ENCODE data around the gene LTA.

The LTA gene

DNA sequence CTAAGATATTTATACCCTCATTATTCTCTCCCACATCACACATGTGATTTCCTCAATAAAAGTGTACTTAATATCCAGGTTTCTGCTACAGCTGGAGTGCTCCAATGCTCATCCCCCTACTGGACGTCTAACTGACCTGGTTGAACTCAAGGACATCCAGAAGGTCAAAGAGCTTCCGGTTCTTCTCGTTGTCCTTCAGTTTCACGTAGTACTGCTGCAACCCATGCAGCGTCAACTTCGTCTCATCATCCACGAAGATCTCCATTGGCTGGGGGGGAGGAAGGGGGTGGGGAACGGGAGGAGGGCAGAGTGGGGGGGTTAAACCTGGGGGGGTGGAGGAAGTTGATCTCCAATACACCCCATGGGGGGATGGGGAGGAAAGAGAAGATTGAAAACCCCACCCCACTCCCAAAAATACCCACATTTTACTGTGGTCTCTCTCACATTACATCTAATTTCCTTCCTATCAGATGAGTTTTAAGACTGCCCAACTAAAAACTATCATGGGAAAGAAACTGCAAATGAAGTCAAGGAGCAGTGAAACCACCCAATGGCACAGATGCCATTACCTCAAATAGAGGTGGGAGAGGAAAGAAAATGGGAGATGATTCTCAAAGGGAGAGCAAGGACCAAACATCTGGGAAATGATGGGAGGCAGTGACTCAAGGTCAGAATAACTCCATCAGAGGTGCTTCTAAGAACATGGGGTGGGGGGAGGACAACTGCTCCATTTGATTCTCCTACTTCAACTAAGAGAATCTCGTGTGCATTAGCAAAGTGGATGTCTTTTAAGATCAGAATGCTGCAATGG, 39.2 kb upstream of the LTA start:
- Histone ChIP-seq H3K27me3 (ENCODE audit: control insufficient read depth in 1 of 2, insufficient read depth in 2 of 2, low read length in 2 of 2) (no peaks in the 10 kb centered on the region), H3K36me3 (ENCODE audit: control insufficient read depth in 1 of 2, insufficient read depth in 2 of 2, low read length in 2 of 2) (peaks cover 50 to 82% of the 10 kb centered on the region in 2 donors), H3K27ac (ENCODE audit: low read depth, low read length) (no peak overlapping the region), H3K9ac (ENCODE audit: low read depth in 1 of 2, low read length in 2 of 2) (no peak overlapping the region), H3K4me1 (ENCODE audit: control insufficient read depth in 1 of 2, insufficient read depth in 2 of 2, low read length in 2 of 2) (no peaks in the 10 kb centered on the region), H3K4me3 (ENCODE audit: low read depth in 1 of 2, low read length in 2 of 2) (no peak overlapping the region), H3K9me3 (ENCODE audit: control insufficient read depth in 1 of 2, low read length in 2 of 2) (no peaks in the 10 kb centered on the region)

DNA sequence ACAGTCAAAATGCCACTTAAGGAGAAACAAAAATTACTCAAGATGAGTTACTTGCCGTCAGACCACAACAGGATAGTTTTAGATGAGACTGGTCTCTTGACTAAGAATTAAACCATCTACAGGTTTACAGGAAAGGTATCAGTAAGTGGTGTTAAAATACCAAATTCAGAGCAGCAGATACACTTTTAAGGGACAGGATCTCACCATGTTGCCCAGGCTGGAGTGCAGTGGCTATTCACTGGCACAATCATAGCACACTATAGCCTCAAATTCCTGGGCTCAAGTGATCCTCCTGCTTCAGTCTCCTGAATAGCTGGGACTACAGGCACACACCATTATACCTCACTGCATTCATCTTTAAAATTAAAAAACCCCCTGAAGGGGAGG, 38.6 kb upstream of the LTA start:
- H3K9ac ChIP-seq (ENCODE audit: low read depth in 1 of 2, low read length in 2 of 2) = no peak overlapping the region
- H3K36me3 ChIP-seq (ENCODE audit: control insufficient read depth in 1 of 2, insufficient read depth in 2 of 2, low read length in 2 of 2) = peaks cover 51 to 87% of the 10 kb centered on the region in 2 donors
- no peaks in the 10 kb centered on the region for H3K9me3 ChIP-seq (ENCODE audit: control insufficient read depth in 1 of 2, low read length in 2 of 2)
- no peak overlapping the region for H3K4me3 ChIP-seq (ENCODE audit: low read depth in 1 of 2, low read length in 2 of 2)
- H3K27ac ChIP-seq (ENCODE audit: low read depth, low read length) = no peak overlapping the region
- H3K27me3 ChIP-seq (ENCODE audit: control insufficient read depth in 1 of 2, insufficient read depth in 2 of 2, low read length in 2 of 2) = no peaks in the 10 kb centered on the region
- peaks cover 0 to 2% of the 10 kb centered on the region in 2 donors for H3K4me1 ChIP-seq (ENCODE audit: control insufficient read depth in 1 of 2, insufficient read depth in 2 of 2, low read length in 2 of 2)

DNA sequence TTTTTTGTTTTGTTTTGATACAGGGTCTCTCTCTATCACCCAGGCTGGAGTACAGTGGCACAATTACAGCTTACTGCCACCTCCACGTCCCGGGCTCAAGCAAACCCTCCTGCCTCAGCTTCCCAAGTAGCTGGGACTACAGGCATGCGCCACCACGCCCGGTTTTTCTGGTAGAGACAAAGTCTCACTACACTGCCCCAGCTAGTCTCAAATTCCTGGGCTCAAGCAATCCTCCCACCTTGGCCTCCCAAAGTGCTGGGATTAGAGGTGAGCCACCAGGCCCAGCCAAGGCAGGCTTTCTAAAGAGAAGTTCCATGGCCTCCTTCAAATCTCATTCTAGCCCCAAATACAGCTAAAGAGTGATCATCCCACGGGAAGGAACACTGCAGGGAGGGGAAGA, 38.1 kb upstream of the LTA start:
- Histone ChIP-seq H3K4me3 (ENCODE audit: low read depth in 1 of 2, low read length in 2 of 2) (no peak overlapping the region), H3K4me1 (ENCODE audit: control insufficient read depth in 1 of 2, insufficient read depth in 2 of 2, low read length in 2 of 2) (peaks cover 4 to 7% of the 10 kb centered on the region in 2 donors), H3K9me3 (ENCODE audit: control insufficient read depth in 1 of 2, low read length in 2 of 2) (no peaks in the 10 kb centered on the region), H3K9ac (ENCODE audit: low read depth in 1 of 2, low read length in 2 of 2) (no peak overlapping the region), H3K36me3 (ENCODE audit: control insufficient read depth in 1 of 2, insufficient read depth in 2 of 2, low read length in 2 of 2) (peaks cover 56 to 93% of the 10 kb centered on the region in 2 donors), H3K27me3 (ENCODE audit: control insufficient read depth in 1 of 2, insufficient read depth in 2 of 2, low read length in 2 of 2) (no peaks in the 10 kb centered on the region), H3K27ac (ENCODE audit: low read depth, low read length) (no peak overlapping the region)

DNA sequence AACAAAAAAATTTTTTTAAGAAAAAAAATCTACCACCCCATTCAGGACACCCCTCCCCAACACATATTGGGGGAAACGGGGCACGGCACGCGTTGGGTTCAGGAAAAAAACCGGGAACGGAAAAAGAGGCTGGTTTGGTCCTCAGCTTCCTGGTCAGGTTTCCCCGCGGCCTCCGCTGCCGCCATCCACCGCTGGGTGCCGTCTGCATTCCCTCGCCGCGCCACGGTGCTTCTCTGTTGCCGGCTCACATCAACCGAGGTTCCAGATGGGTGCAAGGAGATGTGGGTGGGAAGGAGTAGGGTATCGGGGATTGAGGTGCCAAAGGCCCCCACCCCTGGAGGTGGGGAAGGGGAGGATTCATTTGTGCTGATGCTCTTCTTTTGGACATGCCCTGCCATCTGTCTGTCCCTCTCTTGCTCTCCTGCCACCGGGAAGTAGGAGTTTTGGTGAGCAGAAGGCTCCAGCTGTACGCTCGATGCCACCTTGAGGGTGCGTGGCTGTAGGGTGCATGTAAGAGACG, 37.5 kb upstream of the LTA start:
- Histone ChIP-seq H3K4me3 (ENCODE audit: low read depth in 1 of 2, low read length in 2 of 2) (no peak overlapping the region), H3K9ac (ENCODE audit: low read depth in 1 of 2, low read length in 2 of 2) (no peak overlapping the region), H3K4me1 (ENCODE audit: control insufficient read depth in 1 of 2, insufficient read depth in 2 of 2, low read length in 2 of 2) (peaks cover 10 to 13% of the 10 kb centered on the region in 2 donors), H3K27me3 (ENCODE audit: control insufficient read depth in 1 of 2, insufficient read depth in 2 of 2, low read length in 2 of 2) (no peaks in the 10 kb centered on the region), H3K36me3 (ENCODE audit: control insufficient read depth in 1 of 2, insufficient read depth in 2 of 2, low read length in 2 of 2) (peaks cover 62 to 96% of the 10 kb centered on the region in 2 donors), H3K27ac (ENCODE audit: low read depth, low read length) (no peak overlapping the region), H3K9me3 (ENCODE audit: control insufficient read depth in 1 of 2, low read length in 2 of 2) (no peaks in the 10 kb centered on the region)

DNA sequence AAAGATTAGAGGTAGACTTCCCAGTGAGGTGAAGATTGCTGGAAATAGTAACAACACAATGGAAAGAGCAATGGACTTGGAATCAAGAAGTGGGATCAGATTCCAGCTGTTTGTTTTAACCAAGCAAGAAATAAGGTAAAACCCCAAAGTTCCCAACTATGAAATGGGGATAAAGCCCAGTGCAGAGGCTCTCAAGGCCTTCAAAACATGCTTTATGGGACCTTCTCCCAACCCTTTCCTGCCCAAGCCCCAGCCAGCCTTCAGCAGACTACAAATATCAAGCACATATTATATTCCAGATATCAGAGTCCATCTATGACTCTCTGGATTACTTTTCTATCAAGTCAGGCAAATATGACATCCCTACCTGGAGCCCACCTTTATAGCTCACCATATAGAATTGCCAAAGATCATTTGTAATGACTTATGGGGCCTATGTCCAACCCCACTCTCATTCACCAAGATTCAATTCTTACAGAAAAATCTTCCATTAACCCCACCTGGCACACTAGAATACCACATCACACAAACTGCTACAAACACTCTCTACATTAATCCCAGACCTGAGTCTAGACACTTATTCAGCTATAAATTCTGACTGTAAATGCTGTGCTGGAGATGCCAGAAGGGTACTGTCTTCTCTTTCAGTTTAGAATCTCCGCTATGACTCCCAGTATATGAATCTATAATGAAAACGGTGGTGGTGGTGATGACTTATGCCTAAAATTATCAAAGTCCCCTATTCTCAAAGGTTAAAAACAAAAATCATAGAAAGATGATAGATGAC, 36.4 kb upstream of the LTA start:
- Histone ChIP-seq H3K27ac (ENCODE audit: low read depth, low read length) (no peak overlapping the region), H3K4me3 (ENCODE audit: low read depth in 1 of 2, low read length in 2 of 2) (no peak overlapping the region), H3K9ac (ENCODE audit: low read depth in 1 of 2, low read length in 2 of 2) (no peak overlapping the region), H3K9me3 (ENCODE audit: control insufficient read depth in 1 of 2, low read length in 2 of 2) (no peaks in the 10 kb centered on the region), H3K27me3 (ENCODE audit: control insufficient read depth in 1 of 2, insufficient read depth in 2 of 2, low read length in 2 of 2) (no peaks in the 10 kb centered on the region), H3K4me1 (ENCODE audit: control insufficient read depth in 1 of 2, insufficient read depth in 2 of 2, low read length in 2 of 2) (peaks cover 20 to 23% of the 10 kb centered on the region in 2 donors), H3K36me3 (ENCODE audit: control insufficient read depth in 1 of 2, insufficient read depth in 2 of 2, low read length in 2 of 2) (peaks cover 59 to 95% of the 10 kb centered on the region in 2 donors)

DNA sequence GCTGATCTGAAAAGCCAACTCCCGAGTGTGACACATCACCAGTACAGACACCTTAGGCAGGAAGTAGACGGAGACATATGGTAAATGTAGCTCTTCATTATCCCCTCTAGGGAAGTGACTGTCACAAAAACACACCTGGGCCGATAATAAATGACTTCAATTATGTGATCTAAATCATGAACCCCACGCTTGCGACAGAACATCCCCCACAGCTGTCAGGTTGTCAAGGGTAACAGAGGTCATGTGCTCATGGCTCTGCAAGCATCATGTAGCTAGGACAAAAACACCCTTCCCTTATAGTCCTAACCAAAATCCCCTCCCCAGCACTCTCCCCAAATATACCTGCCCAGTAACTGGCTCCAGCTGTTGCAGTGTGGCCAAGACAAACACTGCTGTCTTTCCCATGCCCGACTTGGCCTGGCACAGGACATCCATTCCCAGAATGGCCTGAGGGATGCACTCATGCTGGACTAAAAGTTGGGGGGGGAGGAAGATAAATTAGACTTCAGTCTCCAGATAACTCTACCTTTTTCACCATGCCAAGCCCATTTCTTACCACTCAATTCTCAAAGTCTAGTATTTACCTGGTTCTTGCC, 33.2 kb upstream of the LTA start:
- no peak overlapping the region for H3K27ac ChIP-seq (ENCODE audit: low read depth, low read length)
- H3K4me1 ChIP-seq (ENCODE audit: control insufficient read depth in 1 of 2, insufficient read depth in 2 of 2, low read length in 2 of 2) = peaks cover 26% of the 10 kb centered on the region in 2 donors
- H3K4me3 ChIP-seq (ENCODE audit: low read depth in 1 of 2, low read length in 2 of 2) = peak overlapping the region in 1 of 2 donors; percentile 85
- peak overlapping the region in 1 of 2 donors; percentile 95 for H3K9ac ChIP-seq (ENCODE audit: low read depth in 1 of 2, low read length in 2 of 2)
- H3K9me3 ChIP-seq (ENCODE audit: control insufficient read depth in 1 of 2, low read length in 2 of 2) = no peaks in the 10 kb centered on the region
- H3K27me3 ChIP-seq (ENCODE audit: control insufficient read depth in 1 of 2, insufficient read depth in 2 of 2, low read length in 2 of 2) = no peaks in the 10 kb centered on the region
- peaks cover 46 to 64% of the 10 kb centered on the region in 2 donors for H3K36me3 ChIP-seq (ENCODE audit: control insufficient read depth in 1 of 2, insufficient read depth in 2 of 2, low read length in 2 of 2)

DNA sequence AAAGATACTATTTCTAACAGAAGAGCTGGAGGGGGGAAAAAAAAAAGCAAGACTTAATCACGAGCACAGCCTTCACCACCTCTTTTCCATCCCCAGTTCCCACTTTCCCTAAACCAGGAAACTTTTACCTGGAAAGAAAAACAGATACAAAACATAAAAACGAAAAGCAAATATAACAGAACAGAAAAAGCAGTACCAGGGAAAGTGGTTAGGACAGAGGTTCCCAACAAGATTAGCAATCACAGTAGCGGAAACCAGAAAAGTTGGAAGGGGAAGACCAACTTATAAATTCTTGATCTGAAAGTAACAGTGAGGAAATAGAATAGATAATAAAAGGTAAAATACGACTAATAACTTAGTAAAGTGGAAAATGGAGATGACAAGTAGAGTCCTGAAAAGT, 31.4 kb upstream of the LTA start:
- peak overlapping the region; percentile 85 to 91 for H3K4me3 ChIP-seq (ENCODE audit: low read depth in 1 of 2, low read length in 2 of 2)
- H3K9ac ChIP-seq (ENCODE audit: low read depth in 1 of 2, low read length in 2 of 2) = peak overlapping the region; percentile 67 to 95
- H3K36me3 ChIP-seq (ENCODE audit: control insufficient read depth in 1 of 2, insufficient read depth in 2 of 2, low read length in 2 of 2) = peaks cover 30 to 46% of the 10 kb centered on the region in 2 donors
- H3K9me3 ChIP-seq (ENCODE audit: control insufficient read depth in 1 of 2, low read length in 2 of 2) = no peaks in the 10 kb centered on the region
- no peak overlapping the region for H3K27ac ChIP-seq (ENCODE audit: low read depth, low read length)
- H3K4me1 ChIP-seq (ENCODE audit: control insufficient read depth in 1 of 2, insufficient read depth in 2 of 2, low read length in 2 of 2) = peaks cover 26% of the 10 kb centered on the region in 2 donors
- no peaks in the 10 kb centered on the region for H3K27me3 ChIP-seq (ENCODE audit: control insufficient read depth in 1 of 2, insufficient read depth in 2 of 2, low read length in 2 of 2)

DNA sequence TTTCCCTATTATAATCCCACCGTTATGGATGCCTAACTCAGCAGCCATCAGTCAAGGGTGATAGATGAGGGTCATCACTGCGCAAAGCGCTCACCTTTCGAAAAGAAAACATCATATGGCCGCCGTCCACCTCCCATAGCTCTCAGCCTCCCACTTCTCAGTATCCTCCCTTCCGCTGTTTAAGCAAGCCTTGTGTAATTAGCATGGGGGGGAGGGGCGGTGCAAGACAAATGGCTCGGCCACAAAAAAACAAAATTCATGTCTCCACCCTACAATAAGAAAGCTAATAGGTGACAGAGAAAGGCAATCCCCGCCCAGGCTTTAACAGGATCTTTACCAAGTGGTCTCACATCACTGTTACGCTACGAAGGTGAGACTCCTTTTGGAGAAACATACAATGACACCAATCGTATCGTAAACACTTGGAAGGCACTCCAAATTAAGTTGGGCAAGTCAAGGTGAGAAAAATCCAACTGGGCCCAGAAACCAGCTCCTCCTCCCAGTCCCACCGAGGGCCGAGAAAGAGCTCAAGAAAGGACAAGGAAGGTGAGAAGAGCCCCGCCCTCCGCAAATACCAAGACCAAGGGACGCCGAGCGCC, 30.9 kb upstream of the LTA start:
- H3K9me3 ChIP-seq (ENCODE audit: control insufficient read depth in 1 of 2, low read length in 2 of 2) = no peaks in the 10 kb centered on the region
- peak overlapping the region; percentile 85 to 91 for H3K4me3 ChIP-seq (ENCODE audit: low read depth in 1 of 2, low read length in 2 of 2)
- H3K9ac ChIP-seq (ENCODE audit: low read depth in 1 of 2, low read length in 2 of 2) = peak overlapping the region; percentile 67 to 95
- peaks cover 26 to 27% of the 10 kb centered on the region in 2 donors for H3K4me1 ChIP-seq (ENCODE audit: control insufficient read depth in 1 of 2, insufficient read depth in 2 of 2, low read length in 2 of 2)
- no peaks in the 10 kb centered on the region for H3K27me3 ChIP-seq (ENCODE audit: control insufficient read depth in 1 of 2, insufficient read depth in 2 of 2, low read length in 2 of 2)
- peak overlapping the region; percentile 89 for H3K27ac ChIP-seq (ENCODE audit: low read depth, low read length)
- peaks cover 24 to 41% of the 10 kb centered on the region in 2 donors for H3K36me3 ChIP-seq (ENCODE audit: control insufficient read depth in 1 of 2, insufficient read depth in 2 of 2, low read length in 2 of 2)

DNA sequence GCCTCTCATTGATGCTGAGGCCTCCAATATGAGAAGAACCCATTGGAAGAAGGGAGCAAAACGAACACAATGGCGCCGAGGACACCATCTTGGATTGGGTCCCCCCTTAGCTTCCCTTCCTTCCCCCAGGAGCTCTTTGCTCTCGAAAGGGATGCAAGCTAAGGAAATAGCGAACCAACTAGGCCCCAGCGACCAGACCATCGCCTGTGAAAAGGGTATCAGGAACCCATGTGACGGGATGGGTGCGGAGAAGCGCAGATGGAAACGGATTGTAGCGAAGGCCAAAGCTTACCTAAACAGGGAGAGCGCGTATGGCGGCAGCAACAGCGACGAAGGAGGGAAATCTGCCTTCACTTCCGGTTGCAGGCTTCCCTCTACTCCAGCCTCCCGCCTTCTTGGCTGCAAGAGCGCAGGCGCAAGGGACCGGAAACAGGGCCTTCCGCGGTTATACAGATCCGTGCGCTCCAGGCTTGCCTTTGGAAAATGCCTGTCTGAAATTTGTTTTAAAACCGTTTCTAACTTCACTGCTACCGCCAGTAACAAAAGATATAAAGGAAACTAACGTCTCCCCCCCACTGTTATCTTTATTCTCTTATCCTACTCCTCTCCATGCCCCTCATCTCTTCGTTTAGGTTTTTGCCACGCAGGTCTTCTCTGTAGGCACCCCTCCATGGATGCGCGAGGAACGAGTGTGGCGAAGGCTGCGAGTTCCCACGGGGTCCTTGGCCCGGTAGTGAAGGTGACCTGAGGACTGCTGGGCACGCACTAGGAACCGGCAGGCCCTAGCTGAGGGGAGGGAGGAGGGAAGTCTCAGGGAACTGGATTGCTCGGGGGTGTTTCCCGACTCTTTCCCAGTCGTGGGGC, 30.2 kb upstream of the LTA start, which contains the start of gene DDX39B:
Gene DDX39B, minus strand, starts transcription at position 346 of the 864 bp plus-strand sequence. CDS start 1,471 bp downstream, outside the sequence.
- Histone ChIP-seq H3K27ac (ENCODE audit: low read depth, low read length) (peak within 1 kb of the TSS; percentile 89), H3K9me3 (ENCODE audit: control insufficient read depth in 1 of 2, low read length in 2 of 2) (no peaks in the 10 kb centered on the region), H3K36me3 (ENCODE audit: control insufficient read depth in 1 of 2, insufficient read depth in 2 of 2, low read length in 2 of 2) (peaks cover 18 to 34% of the 10 kb centered on the region in 2 donors), H3K4me1 (ENCODE audit: control insufficient read depth in 1 of 2, insufficient read depth in 2 of 2, low read length in 2 of 2) (peaks cover 26 to 34% of the 10 kb centered on the region in 2 donors), H3K27me3 (ENCODE audit: control insufficient read depth in 1 of 2, insufficient read depth in 2 of 2, low read length in 2 of 2) (no peaks in the 10 kb centered on the region), H3K4me3 (ENCODE audit: low read depth in 1 of 2, low read length in 2 of 2) (peak within 1 kb of the TSS; percentile 85 to 91), H3K9ac (ENCODE audit: low read depth in 1 of 2, low read length in 2 of 2) (peak within 1 kb of the TSS; percentile 67 to 95)
